Naive thymus-derived CD4-positive, alpha-beta T cell (primary cell): ENCODE results near the gene MND1. TPM values are rescaled to one million over a fixed set of nuclear protein-coding genes. Genes with fewer than 3 reads are reported as not detected.

ENCODE experiments used
- ATAC-seq: fragments of 150-1000 bp; cut with Tn5 transposase; 2 replicates; pipeline ENCODE4 v1.10.0; 2021; ENCODE audit warnings: mild to moderate bottlenecking, moderate library complexity
- CTCF ChIA-PET: fragments of 350-600 bp; sonication (Branson Sonifier 250); formaldehyde crosslinking; loops from one replicate; lab custom pipeline; 2021; ENCODE audit warnings: antibody characterized with exemption; lab: Charles Lee
- POLR2A ChIA-PET: fragments of 350-600 bp; sonication (Branson Sonifier 250); formaldehyde crosslinking; loops from one replicate; lab custom pipeline; 2021; ENCODE audit warnings: antibody characterized with exemption, inconsistent platforms; lab: Charles Lee
- DNase-seq, 9 donors: peaks; one replicate each; pipeline versions ENCODE4 v3.0.0 to v3.0.0-alpha.2; 2020 to 2022; ENCODE audit warnings: mixed read lengths in 1 of 9
- H3K27ac ChIP-seq: one replicate; pipeline ENCODE4 v1.7.0; 2013; ENCODE audit warnings: mild to moderate bottlenecking, low read depth, low read length, moderate library complexity
- H3K27me3 ChIP-seq, 2 donors: one replicate each; pipeline ENCODE4 v1.7.0; 2013; ENCODE audit warnings: low read length in 2 of 2, mild to moderate bottlenecking in 2 of 2, moderate library complexity in 2 of 2; ENCODE audit not compliant: control insufficient read depth in 2 of 2, insufficient read depth in 2 of 2
- H3K36me3 ChIP-seq, 3 experiments: 1 replicate in 2 of 3; 2 replicates in 1 of 3; pipeline ENCODE4 v1.7.0; 2013; ENCODE audit warnings: low read length in 3 of 3, mild to moderate bottlenecking in 3 of 3, moderate library complexity in 1 of 3; ENCODE audit not compliant: insufficient read depth in 3 of 3, control insufficient read depth in 2 of 3
- H3K4me1 ChIP-seq, 2 donors: one replicate each; pipeline ENCODE4 v1.7.0; 2013; ENCODE audit warnings: low read length in 2 of 2, mild to moderate bottlenecking in 2 of 2, moderate library complexity in 1 of 2; ENCODE audit not compliant: control insufficient read depth in 2 of 2, insufficient read depth in 2 of 2
- H3K4me3 ChIP-seq: 2 replicates; pipeline ENCODE4 v1.7.0; 2013; ENCODE audit warnings: mild to moderate bottlenecking, low read length
- H3K9me3 ChIP-seq, 3 experiments: 1 replicate in 2 of 3; 2 replicates in 1 of 3; pipeline ENCODE4 v1.7.0; 2013; ENCODE audit warnings: low read length in 3 of 3; ENCODE audit not compliant: control insufficient read depth in 2 of 3
- H3K27ac Mint-ChIP-seq, 9 donors: one replicate each; pipeline ENCODE4 v1.8.0; 2020 to 2022; ENCODE audit warnings: mixed read lengths in 9 of 9, mild to moderate bottlenecking in 8 of 9, moderate library complexity in 5 of 9, inconsistent platforms in 2 of 9
- H3K27me3 Mint-ChIP-seq, 5 donors: one replicate each; pipeline ENCODE4 v1.8.0; 2021 to 2022; ENCODE audit warnings: mixed read lengths in 5 of 5, mild to moderate bottlenecking in 1 of 5
- H3K36me3 Mint-ChIP-seq, 5 donors: one replicate each; pipeline ENCODE4 v1.8.0; 2020 to 2022; ENCODE audit warnings: mixed read lengths in 5 of 5, mild to moderate bottlenecking in 3 of 5, inconsistent platforms in 1 of 5
- H3K4me1 Mint-ChIP-seq, 7 donors: one replicate each; pipeline ENCODE4 v1.8.0; 2020 to 2022; ENCODE audit warnings: mixed read lengths in 7 of 7, mild to moderate bottlenecking in 3 of 7, inconsistent platforms in 1 of 7
- H3K4me3 Mint-ChIP-seq, 10 donors: one replicate each; pipeline ENCODE4 v1.8.0; 2020 to 2022; ENCODE audit warnings: mild to moderate bottlenecking in 10 of 10, mixed read lengths in 10 of 10, moderate library complexity in 6 of 10, inconsistent platforms in 2 of 10
- H3K9me3 Mint-ChIP-seq, 11 donors: one replicate each; pipeline ENCODE4 v1.8.0; 2020 to 2022; ENCODE audit warnings: mixed read lengths in 11 of 11, mild to moderate bottlenecking in 4 of 11, inconsistent platforms in 1 of 11, moderate library complexity in 1 of 11
- intact Hi-C, 2 donors: fragments of 100-400 bp; cut with micrococcal nuclease; formaldehyde crosslinking; loops; one replicate each; pipeline ENCODE4 v1.15.1; 2023
- polyA plus RNA-seq, 2 donors: library from polyadenylated mRNA; unstranded; fragments of 300-500 nt; fragmentation: Illumina TruSeq; gene quantifications; one replicate each; pipeline ENCODE4 v1.2.3, GENCODE V29; 2021
- total RNA-seq, 6 experiments: library from RNA in 5 of 6; stranded (reverse) in 5 of 6; gene quantifications; 1 replicate in 5 of 6; 2 replicates in 1 of 6; pipeline ENCODE4 v1.2.3 and lab custom pipeline; 2021 to 2026

The MND1 gene
- total and polyA plus RNA-seq, 7 experiments from 2014 or later, result 0.75 to 13.5 TPM; not detected in 5

DNA sequence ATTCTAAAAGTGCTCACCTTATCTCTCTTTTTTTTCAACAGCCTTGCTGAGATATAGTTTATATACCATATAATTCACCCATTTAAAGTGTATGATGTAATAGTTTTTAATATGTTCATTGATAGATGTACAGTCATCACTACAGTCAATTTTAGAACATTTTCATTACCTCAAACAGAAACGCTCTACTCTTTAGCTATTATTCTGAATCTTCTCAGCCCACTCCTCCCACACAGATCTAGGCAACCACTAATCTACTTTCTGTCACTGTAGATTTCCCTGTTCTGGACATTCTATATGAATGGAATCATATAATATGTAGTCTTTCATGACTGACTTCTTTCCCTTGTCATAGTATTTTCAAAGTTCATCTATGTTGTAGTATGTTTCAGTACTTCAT is 22.6 kb downstream of the MND1 start:
- POLR2A ChIA-PET, result no interaction called here

GRCh38 chr4:153369021-153369420 is 24.5 kb downstream of the MND1 start:
- ChIA-PET CTCF (no interaction called here), POLR2A (no interaction called here)
- H3K4me1 Mint-ChIP-seq, result peaks cover 0 to 9% (median 3%) of the 10 kb centered on the region in 7 donors
- no peaks in the 10 kb centered on the region for H3K9me3 ChIP-seq
- H3K27ac Mint-ChIP-seq, result peak overlapping the region in 1 of 9 donors; percentile 32
- H3K4me3 ChIP-seq, result no peak overlapping the region
- no peak overlapping the region for H3K27ac ChIP-seq
- intact Hi-C loops, result no loop called here
- no peak overlapping the region for H3K4me3 Mint-ChIP-seq
- DNase-seq (no peak), ATAC-seq (no peak)
- H3K36me3 Mint-ChIP-seq, result peaks cover 0 to 72% (median 0%) of the 10 kb centered on the region in 5 donors
- H3K4me1 ChIP-seq, result no peaks in the 10 kb centered on the region
- no peaks in the 10 kb centered on the region for H3K27me3 ChIP-seq
- H3K36me3 ChIP-seq, result no peaks in the 10 kb centered on the region
- H3K9me3 Mint-ChIP-seq, result peaks cover 0 to 15% (median 7%) of the 10 kb centered on the region in 11 donors
- H3K27me3 Mint-ChIP-seq, result no peaks in the 10 kb centered on the region

More for the DNA sequence above, 22.6 kb downstream of the MND1 start:
- no peak overlapping the region for H3K4me3 Mint-ChIP-seq
- peaks cover 0 to 9% (median 3%) of the 10 kb centered on the region in 7 donors for H3K4me1 Mint-ChIP-seq
- intact Hi-C loops, result no loop called here
- CTCF ChIA-PET, result no interaction called here
- ATAC-seq (no peak), DNase-seq (no peak)
- no peaks in the 10 kb centered on the region for H3K27me3 Mint-ChIP-seq
- H3K27ac ChIP-seq, result no peak overlapping the region
- H3K27me3 ChIP-seq, result no peaks in the 10 kb centered on the region
- peaks cover 0 to 8% (median 0%) of the 10 kb centered on the region in 11 donors for H3K9me3 Mint-ChIP-seq
- no peaks in the 10 kb centered on the region for H3K4me1 ChIP-seq
- H3K36me3 ChIP-seq, result no peaks in the 10 kb centered on the region
- H3K27ac Mint-ChIP-seq, result no peak overlapping the region
- peaks cover 0 to 71% (median 0%) of the 10 kb centered on the region in 5 donors for H3K36me3 Mint-ChIP-seq
- no peaks in the 10 kb centered on the region for H3K9me3 ChIP-seq
- H3K4me3 ChIP-seq, result no peak overlapping the region

GRCh38 chr4:153371701-153372234 is 27.3 kb downstream of the MND1 start:
- Histone ChIP-seq H3K4me1 (no peaks in the 10 kb centered on the region), H3K27me3 (no peaks in the 10 kb centered on the region), H3K4me3 (no peak overlapping the region), H3K36me3 (no peaks in the 10 kb centered on the region), H3K9me3 (no peaks in the 10 kb centered on the region), H3K27ac (no peak overlapping the region)
- POLR2A ChIA-PET, result no interaction called here
- no peak for DNase-seq
- Mint-ChIP-seq H3K4me3 (no peak overlapping the region), H3K36me3 (peaks cover 0 to 66% (median 0%) of the 10 kb centered on the region in 5 donors), H3K4me1 (peaks cover 0 to 5% (median 0%) of the 10 kb centered on the region in 7 donors), H3K9me3 (peaks cover 0 to 15% (median 7%) of the 10 kb centered on the region in 11 donors), H3K27me3 (no peaks in the 10 kb centered on the region), H3K27ac (no peak overlapping the region)
- no peak for ATAC-seq
- CTCF ChIA-PET, result no interaction called here
- intact Hi-C loops, result no loop called here

DNA sequence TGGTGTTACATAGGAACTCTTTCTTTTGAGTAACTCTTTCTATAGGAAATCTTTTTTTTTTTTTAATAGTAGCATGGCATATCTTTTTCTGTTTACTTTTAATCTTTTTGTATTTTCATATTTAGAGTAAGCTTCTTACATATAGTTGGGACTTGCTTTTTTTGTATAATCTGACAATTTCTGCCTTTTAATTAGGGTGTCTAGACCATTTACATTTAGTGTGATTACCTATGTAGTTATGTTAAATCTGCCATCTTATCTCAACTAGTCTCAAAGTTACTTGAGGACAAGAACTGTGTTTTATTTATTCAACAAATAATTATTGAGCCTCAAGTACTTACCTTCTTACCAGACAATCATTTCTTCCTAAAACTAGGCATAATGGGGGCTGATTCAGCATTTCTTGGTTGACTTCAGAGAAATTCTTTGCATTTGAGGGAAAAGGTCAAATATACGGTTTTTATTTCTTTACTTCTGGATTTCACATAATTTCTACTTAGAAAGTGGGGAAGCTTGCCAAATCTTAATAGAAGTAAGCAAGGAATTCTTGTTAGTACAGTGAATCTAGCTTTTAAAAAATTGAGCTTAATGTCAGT is 28.6 kb downstream of the MND1 start:
- ChIA-PET CTCF (interaction anchor here (0.8 kb wide), 1 partner anchor 201 kb away, joined by 3 read pairs; no protein-coding TSS in a partner anchor), POLR2A (interaction anchor here (0.6 to 1.0 kb wide), 2 partner anchors 19 to 20 kb away, joined by 3 to 5 read pairs; no protein-coding TSS in a partner anchor)
- Histone ChIP-seq H3K36me3 (no peaks in the 10 kb centered on the region), H3K9me3 (no peaks in the 10 kb centered on the region), H3K27me3 (no peaks in the 10 kb centered on the region), H3K4me3 (no peak overlapping the region), H3K4me1 (no peaks in the 10 kb centered on the region), H3K27ac (no peak overlapping the region)
- H3K36me3 Mint-ChIP-seq, result peaks cover 0 to 58% (median 0%) of the 10 kb centered on the region in 5 donors
- H3K4me3 Mint-ChIP-seq, result no peak overlapping the region
- ATAC-seq, result no peak
- H3K9me3 Mint-ChIP-seq, result peaks cover 0 to 15% (median 7%) of the 10 kb centered on the region in 11 donors
- intact Hi-C loops, result no loop called here
- H3K27ac Mint-ChIP-seq, result no peak overlapping the region
- peaks cover 0 to 3% (median 0%) of the 10 kb centered on the region in 7 donors for H3K4me1 Mint-ChIP-seq
- no peaks in the 10 kb centered on the region for H3K27me3 Mint-ChIP-seq
- no peak for DNase-seq

GRCh38 chr4:153374442-153374841 is 30.0 kb downstream of the MND1 start:
- Mint-ChIP-seq H3K4me3 (no peak overlapping the region), H3K9me3 (peaks cover 0 to 15% (median 7%) of the 10 kb centered on the region in 11 donors), H3K4me1 (peaks cover 0 to 1% (median 0%) of the 10 kb centered on the region in 7 donors), H3K36me3 (peaks cover 0 to 51% (median 0%) of the 10 kb centered on the region in 5 donors), H3K27me3 (no peaks in the 10 kb centered on the region), H3K27ac (no peak overlapping the region)
- no peak overlapping the region for H3K4me3 ChIP-seq
- no peak for DNase-seq
- H3K4me1 ChIP-seq, result no peaks in the 10 kb centered on the region
- no peak overlapping the region for H3K27ac ChIP-seq
- H3K27me3 ChIP-seq, result no peaks in the 10 kb centered on the region
- intact Hi-C loops, result no loop called here
- ChIA-PET CTCF (no interaction called here), POLR2A (no interaction called here)
- no peaks in the 10 kb centered on the region for H3K9me3 ChIP-seq
- no peaks in the 10 kb centered on the region for H3K36me3 ChIP-seq
- ATAC-seq, result no peak

GRCh38 chr4:153375303-153375702 is 30.8 kb downstream of the MND1 start:
- Histone ChIP-seq H3K9me3 (no peaks in the 10 kb centered on the region), H3K27me3 (no peaks in the 10 kb centered on the region), H3K4me3 (no peak overlapping the region), H3K27ac (no peak overlapping the region), H3K4me1 (no peaks in the 10 kb centered on the region), H3K36me3 (no peaks in the 10 kb centered on the region)
- ChIA-PET CTCF (no interaction called here), POLR2A (interaction anchor here (0.5 to 0.7 kb wide), 2 partner anchors 12 to 29 kb away, joined by 3 to 4 read pairs; no protein-coding TSS in a partner anchor)
- H3K27me3 Mint-ChIP-seq, result no peaks in the 10 kb centered on the region
- H3K4me1 Mint-ChIP-seq, result peaks cover 0 to 1% (median 0%) of the 10 kb centered on the region in 7 donors
- intact Hi-C loops, result no loop called here
- peak overlapping the region in 1 of 9 donors; percentile 38 for H3K27ac Mint-ChIP-seq
- H3K36me3 Mint-ChIP-seq, result peaks cover 0 to 45% (median 0%) of the 10 kb centered on the region in 5 donors
- no peak overlapping the region for H3K4me3 Mint-ChIP-seq
- peaks cover 0 to 15% (median 7%) of the 10 kb centered on the region in 11 donors for H3K9me3 Mint-ChIP-seq
- DNase-seq (no peak), ATAC-seq (no peak)
